COR-L47 (cell line): Measurements from ENCODE around the gene SKIL.

Experiments
- DNase-seq: peaks from one replicate; lab custom pipeline; 2025; lab: John Stamatoyannopoulos, UW

SKIL gene

GRCh38 chr3:170437696-170438407 lies 80.3 kb downstream of the SKIL start:
- no peak for DNase-seq

- DNase-seq: no peak
Measured at GRCh38 chr3:170438836-170439235, 81.3 kb downstream of the SKIL start.

GRCh38 chr3:170440344-170440743 lies 82.8 kb downstream of the SKIL start:
- no peak for DNase-seq

GRCh38 chr3:170441412-170441811 lies 83.9 kb downstream of the SKIL start:
- DNase-seq: no peak

GRCh38 chr3:170442947-170443346 lies 85.4 kb downstream of the SKIL start:
- DNase-seq: no peak

- DNase-seq: no peak
Measured at GRCh38 chr3:170443457-170443856, 85.9 kb downstream of the SKIL start.
